Left kidney (tissue), 8 donors: ENCODE measurements around the gene RABGAP1. TPM values are rescaled to one million over a fixed set of nuclear protein-coding genes. Genes with fewer than 3 reads are reported as not detected.
"Not testable (repeated sequence)": the region's sequence is repeated elsewhere in the genome, so short reads cannot be mapped to it uniquely, and the experiment has no call there.

Experiments
- DNase-seq: peaks from one replicate; pipeline ENCODE4 v3.0.0-alpha.2; 2013
- long read RNA-seq, 8 donors: transcript quantifications; one replicate each; lab custom pipeline, GENCODE V29; 2026
- polyA plus RNA-seq: library from polyadenylated mRNA; unstranded; fragments of 120-200 nt; gene quantifications from one replicate; pipeline ENCODE4 v1.2.1, GENCODE V29; 2013; ENCODE audit not compliant: insufficient read length

RABGAP1 gene
- 82.7 TPM for polyA plus RNA-seq
- long read RNA-seq, donor 1, full-length matches to known transcripts: 2 of 2 reads
- long read RNA-seq, donor 1, partial matches to known transcripts: 0 of 2 reads
- long read RNA-seq, donor 1, other reads (novel, unspliced or antisense): 0 of 2 reads
- long read RNA-seq, donor 2, full-length matches to known transcripts: 1 of 1 reads
- long read RNA-seq, donor 2, partial matches to known transcripts: 0 of 1 reads
- long read RNA-seq, donor 2, other reads (novel, unspliced or antisense): 0 of 1 reads
- long read RNA-seq, donor 3, full-length matches to known transcripts: 1 of 1 reads
- long read RNA-seq, donor 3, partial matches to known transcripts: 0 of 1 reads
- long read RNA-seq, donor 3, other reads (novel, unspliced or antisense): 0 of 1 reads
- long read RNA-seq, donor 4, partial matches to known transcripts: 19 of 19 reads
- long read RNA-seq, donor 4, other reads (novel, unspliced or antisense): 0 of 19 reads
- long read RNA-seq, donor 5: 0 reads
- long read RNA-seq, donor 6, full-length matches to known transcripts: 1 of 22 reads
- long read RNA-seq, donor 6, partial matches to known transcripts: 21 of 22 reads
- long read RNA-seq, donor 6, other reads (novel, unspliced or antisense): 0 of 22 reads
- long read RNA-seq, donor 7, full-length matches to known transcripts: 2 of 65 reads
- long read RNA-seq, donor 7, partial matches to known transcripts: 24 of 65 reads
- long read RNA-seq, donor 7, other reads (novel, unspliced or antisense): 39 of 65 reads
- long read RNA-seq, donor 8, full-length matches to known transcripts: 4 of 4 reads
- long read RNA-seq, donor 8, partial matches to known transcripts: 0 of 4 reads
- long read RNA-seq, donor 8, other reads (novel, unspliced or antisense): 0 of 4 reads

DNA sequence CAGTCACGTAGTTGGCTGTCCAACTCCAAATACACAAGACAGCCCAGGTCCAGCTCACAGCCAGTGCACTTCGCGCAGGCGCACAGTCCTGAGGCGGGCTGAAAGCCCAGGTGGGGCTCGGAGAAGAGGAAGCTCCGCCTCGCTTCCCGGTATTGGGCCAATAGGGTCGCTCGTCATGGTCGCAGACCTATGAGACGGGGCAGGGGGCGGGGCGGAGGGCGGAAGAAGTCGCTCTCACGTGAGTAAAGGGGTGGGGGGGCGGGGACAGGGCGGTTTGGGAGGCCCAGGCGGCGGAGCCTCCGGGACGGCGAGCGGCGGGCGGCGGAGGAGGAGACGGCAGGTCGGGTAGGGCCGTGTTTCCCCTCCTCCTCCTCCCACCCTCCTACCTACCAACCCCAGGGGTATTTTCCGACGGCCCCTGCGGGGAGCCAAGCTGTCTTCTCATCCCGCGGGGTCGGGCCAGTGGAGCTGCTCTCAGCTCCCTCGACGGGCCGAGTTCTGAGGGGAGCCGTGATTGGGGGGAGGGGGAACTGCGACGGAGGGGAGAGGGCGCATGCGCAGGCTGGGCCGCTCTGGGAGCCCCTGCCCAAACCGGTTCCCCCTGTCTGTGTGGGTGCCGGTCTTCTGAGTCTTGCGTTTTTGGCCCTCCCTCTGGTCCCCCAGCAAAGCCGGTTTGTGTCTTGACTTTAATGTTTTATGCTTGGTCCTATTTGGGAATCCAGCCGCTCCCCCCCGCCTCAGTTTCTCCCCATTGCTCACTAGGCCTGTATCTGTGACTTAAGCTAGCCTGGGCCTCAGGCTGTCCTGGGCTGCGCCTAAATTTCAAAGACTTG lies at the start of gene RABGAP1:
Gene RABGAP1, plus strand, starts transcription at position 272 of the 833 bp plus-strand sequence. CDS start 16,040 bp downstream, outside the sequence.
- peak; percentile 99 for DNase-seq

DNA sequence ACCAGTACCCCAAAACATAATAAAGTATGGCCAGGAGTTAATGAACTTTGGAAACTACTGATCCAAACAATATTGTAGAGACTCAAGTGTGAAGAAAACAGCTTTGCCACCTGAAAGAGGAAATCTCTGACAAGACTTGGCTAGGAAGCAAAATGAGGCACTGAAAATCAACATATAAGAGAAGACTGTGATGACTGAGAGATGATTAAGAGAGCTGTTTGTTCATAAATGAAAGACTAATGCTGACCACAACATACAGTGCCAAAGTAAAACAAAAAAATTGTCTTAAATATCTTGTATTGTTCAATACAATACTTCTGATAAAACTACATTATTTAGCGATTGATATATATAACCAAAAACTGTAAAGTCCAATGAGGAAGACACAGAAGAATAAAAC lies 42.9 kb upstream of the RABGAP1 start:
- DNase-seq: no peak

DNA sequence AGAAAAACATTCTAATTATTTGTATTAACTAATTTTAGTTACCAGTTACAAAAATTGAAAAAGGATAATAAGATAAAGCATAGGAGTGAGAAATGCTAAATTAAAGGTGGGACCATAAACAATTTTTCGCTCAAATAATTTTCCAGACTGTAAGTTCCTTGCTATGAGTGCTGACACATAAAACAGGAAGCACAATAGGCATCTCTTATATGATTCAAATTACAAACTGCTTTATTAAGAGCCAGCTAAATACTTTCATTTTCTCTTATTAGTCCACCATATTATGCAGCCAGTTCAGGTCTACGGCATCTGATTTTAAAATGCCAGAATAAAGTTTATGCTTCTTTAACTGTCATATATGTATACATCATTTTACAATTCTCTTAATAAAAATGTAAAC lies 40.0 kb upstream of the RABGAP1 start:
- DNase-seq: no peak

GRCh38 chr9:122904466-122904822 lies 36.4 kb upstream of the RABGAP1 start:
- DNase-seq: peak; percentile 30

DNA sequence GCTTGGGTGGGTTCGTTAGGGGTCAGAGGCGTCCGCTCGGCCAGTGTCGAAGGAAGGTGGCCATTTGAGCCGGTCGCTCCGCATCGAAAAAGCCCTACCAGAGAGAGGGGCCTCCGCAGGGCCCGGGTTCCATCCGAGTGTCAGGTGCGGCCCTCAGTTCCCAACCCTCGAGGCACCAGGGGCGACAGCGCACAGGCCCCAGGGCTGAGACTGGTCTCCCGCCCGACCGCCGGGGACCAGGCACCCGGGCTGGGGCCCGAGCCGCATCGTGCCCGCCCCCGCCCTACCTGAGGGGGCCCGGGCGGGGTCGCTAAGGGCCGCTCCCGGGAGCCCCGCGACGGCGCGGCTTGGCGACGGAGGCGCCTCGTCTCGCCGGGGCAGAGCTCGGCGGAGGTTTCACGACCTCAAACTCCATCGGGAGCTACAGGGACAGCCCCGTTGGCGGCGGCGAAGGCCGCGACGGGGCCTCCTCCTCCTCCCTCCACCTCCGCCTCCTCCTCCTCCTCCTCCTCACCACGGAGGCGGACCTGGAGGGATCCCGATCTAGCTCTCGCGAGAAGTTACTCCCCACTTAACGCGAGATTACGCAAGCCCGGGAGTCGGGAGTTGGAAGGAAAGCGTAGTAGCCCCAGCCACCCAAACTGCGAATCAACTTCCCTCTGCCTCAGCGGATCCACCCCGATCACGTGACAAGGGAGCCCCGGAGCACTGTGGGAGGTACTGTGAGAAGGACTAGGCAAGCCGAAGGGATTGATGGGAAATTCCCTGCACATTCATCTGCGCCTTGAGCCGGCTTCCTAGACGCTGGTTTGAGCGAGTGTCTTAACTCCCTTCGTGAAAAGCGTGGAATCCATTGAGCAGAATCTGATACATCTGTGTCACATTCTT lies 35.8 kb upstream of the RABGAP1 start, which contains the start of gene RC3H2:
Gene RC3H2, minus strand, starts transcription at position 537 of the 888 bp plus-strand sequence. CDS start 7,850 bp downstream, outside the sequence.
- peak; percentile 100 for DNase-seq

DNA sequence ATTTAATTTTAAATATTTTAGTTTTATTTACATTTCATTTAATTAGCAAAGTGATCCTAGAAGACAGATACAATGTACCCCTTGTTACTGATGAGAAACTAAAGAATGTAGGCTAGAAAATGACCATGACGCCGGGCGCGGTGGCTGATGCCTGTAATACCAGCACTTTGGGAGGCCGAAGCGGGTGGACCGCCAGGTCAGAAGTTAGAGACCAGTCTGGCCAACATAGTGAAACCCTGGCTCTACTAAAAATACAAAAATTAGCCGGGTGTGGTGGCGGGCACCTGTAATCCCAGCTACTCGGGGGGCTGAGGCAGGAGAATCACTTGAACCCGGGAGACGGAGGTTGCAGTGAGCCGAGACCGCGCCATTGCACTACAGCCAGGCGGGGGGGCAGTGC lies 34.7 kb upstream of the RABGAP1 start:
- DNase-seq: not testable (repeated sequence)

GRCh38 chr9:122912671-122912963 lies 28.2 kb upstream of the RABGAP1 start:
- DNase-seq: no peak

GRCh38 chr9:122912964-122913673 lies 27.7 kb upstream of the RABGAP1 start, which contains the start of gene ZBTB6:
Gene ZBTB6, minus strand, starts transcription at chr9:122913323. Its CDS starts 1,251 bp downstream, at chr9:122912072.
- peak; percentile 75 for DNase-seq

DNA sequence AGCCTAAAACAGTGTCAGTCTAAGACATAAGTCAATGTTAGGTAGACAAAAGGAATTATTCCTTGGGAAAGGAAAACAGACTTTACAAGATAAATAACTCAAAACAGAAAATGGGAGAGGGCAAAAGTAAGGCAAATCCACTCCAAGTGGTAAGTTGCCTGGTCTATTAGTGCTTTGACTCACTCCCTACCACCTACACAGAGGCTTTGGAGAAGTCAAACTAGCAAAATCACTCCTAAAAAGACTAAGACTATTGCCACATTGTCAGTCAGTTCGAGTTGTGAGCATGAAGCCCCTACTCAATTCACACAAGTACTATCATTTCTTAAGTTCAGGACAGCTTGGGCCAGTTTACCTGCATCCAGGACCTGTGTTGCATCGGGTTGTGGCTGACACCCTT lies 22.5 kb upstream of the RABGAP1 start:
- no peak for DNase-seq

- DNase-seq: no peak
Observed at GRCh38 chr9:122922713-122923112, 18.1 kb upstream of the RABGAP1 start.

DNA sequence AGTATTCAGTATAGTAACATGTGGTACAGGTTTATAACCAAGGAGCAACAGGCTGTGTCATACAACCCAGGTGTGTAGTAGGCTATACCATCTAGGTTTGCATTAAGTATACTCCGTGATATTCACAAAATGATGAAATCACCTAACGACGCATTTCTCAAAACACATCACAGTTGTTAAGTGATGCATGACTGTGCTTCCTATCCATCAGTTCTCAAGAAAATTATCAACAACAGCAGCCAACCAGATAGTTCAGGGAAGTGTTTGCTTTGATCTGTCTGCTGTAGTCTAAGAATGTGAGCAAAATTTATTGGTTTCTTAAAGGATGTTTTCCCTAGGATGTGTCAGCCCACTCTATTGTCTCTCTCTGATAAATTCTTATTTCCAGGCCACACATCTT lies 16.9 kb upstream of the RABGAP1 start:
- DNase-seq: no peak

DNA sequence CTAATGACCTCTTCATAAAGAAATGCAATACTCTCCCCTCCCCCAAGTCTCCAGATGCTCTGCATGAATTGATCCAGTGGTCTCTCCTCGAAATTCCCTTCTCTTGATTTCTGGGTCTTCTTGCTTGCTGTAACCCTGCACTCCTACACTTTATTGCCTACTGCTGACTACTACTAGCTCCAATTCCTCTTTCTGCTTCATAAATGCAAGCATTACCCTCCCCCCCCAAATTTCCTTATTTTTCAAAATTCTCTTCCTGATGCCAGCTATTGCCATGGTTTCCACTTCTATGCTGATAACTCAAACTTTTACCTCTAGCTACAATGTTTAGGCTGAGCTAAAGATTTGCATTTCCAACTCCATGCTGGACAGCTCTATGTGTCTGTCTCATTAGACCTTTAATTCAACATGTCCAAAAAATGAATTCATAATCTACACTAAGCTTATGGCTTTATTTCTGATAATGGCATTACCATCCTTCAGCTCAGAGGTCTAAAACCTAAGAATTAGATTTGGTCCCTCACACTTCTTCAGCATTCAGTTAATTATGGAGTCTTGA lies 10.9 kb upstream of the RABGAP1 start:
- no peak for DNase-seq

DNA sequence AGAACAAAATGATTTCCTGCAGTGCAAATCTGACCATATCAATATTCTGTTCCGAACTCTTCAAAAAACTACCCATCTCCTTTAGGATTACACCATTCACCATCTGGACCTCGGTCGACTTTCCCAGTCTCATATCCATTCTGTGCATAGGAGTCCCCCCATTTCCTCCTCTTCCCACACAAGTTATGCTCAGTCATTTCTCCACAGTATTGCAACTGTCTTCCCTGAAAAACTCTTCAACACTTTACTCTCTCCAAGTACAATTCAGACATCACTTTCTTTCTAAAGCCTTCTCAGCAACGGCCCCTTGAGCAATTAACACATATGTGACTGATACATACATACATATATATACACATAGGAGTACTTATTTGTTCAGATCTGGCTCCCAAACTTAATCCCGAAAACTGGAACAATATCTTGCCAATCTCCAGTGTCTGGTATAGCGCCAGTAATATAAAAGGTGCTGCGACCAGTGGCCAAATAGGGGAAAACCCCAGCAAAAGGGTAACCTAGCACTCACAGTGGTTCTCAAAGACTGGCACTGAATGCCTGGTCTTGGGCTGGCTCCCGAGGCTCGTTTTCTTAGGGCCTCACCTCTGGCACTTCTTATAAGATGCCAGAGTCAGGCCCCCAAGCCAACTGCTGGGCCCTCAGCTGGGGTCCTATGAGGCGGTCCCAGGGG lies 10.1 kb upstream of the RABGAP1 start:
- DNase-seq: no peak

DNA sequence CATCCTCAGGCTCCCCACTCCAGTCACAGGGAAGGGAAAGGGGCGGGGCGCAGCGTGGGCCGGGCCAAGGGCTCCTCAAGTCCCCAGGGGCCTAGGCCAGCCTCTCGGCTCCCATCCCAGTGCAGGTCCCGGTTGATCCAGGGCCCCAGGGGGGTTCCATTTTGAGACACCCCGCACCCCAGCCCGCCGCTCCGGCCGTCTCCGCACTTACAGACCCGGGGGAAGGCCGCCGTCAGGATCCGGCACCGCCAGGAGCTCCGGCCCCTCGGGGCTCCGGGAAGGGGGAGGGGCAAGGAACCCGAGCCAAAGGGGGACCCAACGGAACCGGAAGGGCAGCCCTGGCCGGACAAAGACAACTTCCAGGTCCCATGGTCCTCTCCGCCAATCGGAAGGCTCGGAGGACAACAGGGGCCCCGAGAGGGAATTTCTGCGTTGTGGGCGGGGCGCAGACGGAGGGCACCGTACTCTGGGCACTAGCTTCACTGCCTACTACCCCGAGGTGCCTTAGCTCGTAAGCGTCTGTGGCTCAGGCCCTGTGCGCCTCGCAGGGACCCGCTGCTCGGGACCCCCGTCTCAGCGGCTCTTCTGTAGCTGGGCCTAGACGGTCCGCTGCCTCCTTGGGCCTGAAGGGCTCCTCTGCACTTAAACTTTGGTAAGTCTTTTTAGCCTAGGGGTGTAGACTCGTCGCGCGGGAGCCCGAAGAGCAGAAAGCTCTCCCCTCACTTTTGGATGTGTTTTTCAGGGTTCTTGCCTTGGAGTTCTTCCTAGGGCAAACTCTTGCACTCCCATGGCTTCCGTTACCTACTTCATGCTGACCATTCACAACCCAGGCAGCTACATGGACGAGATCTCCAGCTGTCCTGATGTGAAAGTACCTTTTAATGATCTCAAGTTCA lies 9.3 kb upstream of the RABGAP1 start, which contains the start of gene ZBTB26:
Gene ZBTB26, minus strand, starts transcription at position 287 of the 896 bp plus-strand sequence. CDS start 11,578 bp downstream, outside the sequence.
- DNase-seq: peak; percentile 93

- no peak for DNase-seq
Observed at GRCh38 chr9:122936464-122936863, 4.4 kb upstream of the RABGAP1 start.

DNA sequence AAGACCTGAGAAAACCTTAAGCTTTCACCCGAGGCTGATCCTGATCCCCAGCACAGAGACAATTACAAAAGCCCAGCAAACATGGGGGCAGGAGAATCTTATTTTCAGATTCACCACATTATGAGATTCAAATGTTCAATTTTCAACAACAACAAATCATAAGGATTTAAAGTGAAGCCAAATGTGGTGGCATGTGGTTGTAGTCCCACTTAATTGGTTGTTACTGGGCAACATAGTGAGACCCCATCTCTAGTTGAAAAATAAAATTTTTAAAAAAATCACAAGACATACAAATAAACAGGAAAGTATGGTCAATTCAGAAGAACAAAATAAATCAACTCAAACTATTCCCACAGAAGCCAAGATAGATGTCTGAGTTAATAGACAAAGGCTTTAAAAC lies 3.9 kb upstream of the RABGAP1 start:
- DNase-seq: no peak

GRCh38 chr9:122939601-122940000 lies 1.2 kb upstream of the RABGAP1 start:
- DNase-seq: no peak

DNA sequence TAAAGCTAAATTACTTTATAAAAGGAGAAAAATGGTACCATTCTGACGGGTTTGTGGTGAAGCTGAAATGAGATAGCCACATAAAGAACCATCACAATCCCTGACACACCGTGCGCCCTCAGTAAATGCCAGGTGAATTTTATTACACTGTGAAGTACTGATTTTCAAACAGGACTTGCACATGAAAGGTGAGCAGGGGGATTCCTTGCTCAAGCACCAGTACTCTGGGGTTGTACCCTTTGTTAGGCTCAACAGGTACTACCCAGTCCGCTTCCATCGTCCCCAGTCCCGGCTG lies 419 bp upstream of the RABGAP1 start:
- no peak for DNase-seq
